CD4-positive, alpha-beta T cell treated with Interleukin-21 for 1 hour (primary cell): Measurements from ENCODE around the gene TELO2.

ENCODE experiments used
- DNase-seq: peaks from one replicate; pipeline ENCODE4 v3.0.0-alpha.2; 2020

TELO2 gene

GRCh38 chr16:1524366-1524765 lies 31.2 kb downstream of the TELO2 start:
- no peak for DNase-seq

GRCh38 chr16:1525871-1526607 lies 32.9 kb downstream of the TELO2 start:
- peak; percentile 45 for DNase-seq

GRCh38 chr16:1526608-1527555 lies 33.7 kb downstream of the TELO2 start:
- DNase-seq, result no peak

GRCh38 chr16:1527836-1528811 lies 35.0 kb downstream of the TELO2 start:
- DNase-seq, result no peak

GRCh38 chr16:1528921-1529537 lies 35.9 kb downstream of the TELO2 start:
- DNase-seq, result no peak

GRCh38 chr16:1530349-1530882 lies 37.3 kb downstream of the TELO2 start:
- DNase-seq, result no peak

GRCh38 chr16:1530883-1531637 lies 37.9 kb downstream of the TELO2 start:
- DNase-seq, result no peak

- DNase-seq, result no peak
These were observed 38.4 kb downstream of the TELO2 start for GRCh38 chr16:1531638-1531910.

GRCh38 chr16:1532081-1532760 lies 39.1 kb downstream of the TELO2 start:
- DNase-seq, result no peak

GRCh38 chr16:1532771-1533170 lies 39.6 kb downstream of the TELO2 start:
- no peak for DNase-seq

GRCh38 chr16:1533443-1533951 lies 40.3 kb downstream of the TELO2 start, which contains the start of gene TMEM204:
Gene TMEM204, plus strand, starts transcription at chr16:1533666. Its CDS starts 610 bp downstream, at chr16:1534276.
- DNase-seq, result peak; percentile 56

- no peak for DNase-seq
These were observed 41.2 kb downstream of the TELO2 start for GRCh38 chr16:1534021-1535020.

GRCh38 chr16:1535391-1536291 lies 42.5 kb downstream of the TELO2 start:
- peak; percentile 33 for DNase-seq

- no peak for DNase-seq
These were observed 43.4 kb downstream of the TELO2 start for GRCh38 chr16:1536601-1537000.

GRCh38 chr16:1537138-1537577 lies 44.0 kb downstream of the TELO2 start:
- DNase-seq, result no peak

- DNase-seq, result no peak
These were observed 44.7 kb downstream of the TELO2 start for GRCh38 chr16:1537763-1538289.

GRCh38 chr16:1538804-1539520 lies 45.8 kb downstream of the TELO2 start:
- peak; percentile 41 for DNase-seq
